Duodenal mucosa (tissue), 2 donors: ENCODE results near the gene IQSEC2.

Experiments
- H3K27ac ChIP-seq: one replicate; pipeline ENCODE4 v1.7.0; 2013; ENCODE audit warnings: low read depth, low read length
- H3K27me3 ChIP-seq, 2 donors: one replicate each; pipeline ENCODE4 v1.7.0; 2013; ENCODE audit warnings: low read length in 2 of 2, control low read depth in 1 of 2; ENCODE audit not compliant: insufficient read depth in 2 of 2, control insufficient read depth in 1 of 2
- H3K36me3 ChIP-seq, 2 donors: one replicate each; pipeline ENCODE4 v1.7.0; 2013; ENCODE audit warnings: low read length in 2 of 2, control low read depth in 1 of 2; ENCODE audit not compliant: insufficient read depth in 2 of 2, control insufficient read depth in 1 of 2
- H3K4me1 ChIP-seq, 2 donors: one replicate each; pipeline ENCODE4 v1.7.0; 2013; ENCODE audit warnings: low read length in 2 of 2, control low read depth in 1 of 2; ENCODE audit not compliant: insufficient read depth in 2 of 2, control insufficient read depth in 1 of 2
- H3K4me3 ChIP-seq, 2 donors: one replicate each; pipeline ENCODE4 v1.7.0; 2013; ENCODE audit warnings: low read length in 2 of 2, low read depth in 1 of 2
- H3K9ac ChIP-seq, 2 donors: one replicate each; pipeline ENCODE4 v1.7.0; 2013; ENCODE audit warnings: low read length in 2 of 2, low read depth in 1 of 2
- H3K9me3 ChIP-seq, 2 donors: one replicate each; pipeline ENCODE4 v1.7.0; 2013; ENCODE audit warnings: low read length in 2 of 2, control low read depth in 1 of 2; ENCODE audit not compliant: control insufficient read depth in 1 of 2

Gene IQSEC2

GRCh38 chrX:53266914-53267313, 14.5 kb downstream of the IQSEC2 start:
- Histone ChIP-seq H3K4me3 (no peak overlapping the region), H3K9ac (no peak overlapping the region), H3K36me3 (no peaks in the 10 kb centered on the region), H3K27ac (no peak overlapping the region), H3K4me1 (peaks cover 10 to 15% of the 10 kb centered on the region in 2 donors), H3K27me3 (no peaks in the 10 kb centered on the region), H3K9me3 (no peaks in the 10 kb centered on the region)

GRCh38 chrX:53265771-53266574, 15.4 kb downstream of the IQSEC2 start:
- H3K27ac ChIP-seq: no peak overlapping the region
- no peaks in the 10 kb centered on the region for H3K27me3 ChIP-seq
- no peaks in the 10 kb centered on the region for H3K9me3 ChIP-seq
- no peak overlapping the region for H3K4me3 ChIP-seq
- no peaks in the 10 kb centered on the region for H3K36me3 ChIP-seq
- H3K4me1 ChIP-seq: peaks cover 10 to 15% of the 10 kb centered on the region in 2 donors
- no peak overlapping the region for H3K9ac ChIP-seq

GRCh38 chrX:53263597-53264094, 17.7 kb downstream of the IQSEC2 start:
- Histone ChIP-seq H3K36me3 (no peaks in the 10 kb centered on the region), H3K9ac (no peak overlapping the region), H3K4me1 (peaks cover 10 to 15% of the 10 kb centered on the region in 2 donors), H3K9me3 (no peaks in the 10 kb centered on the region), H3K27me3 (no peaks in the 10 kb centered on the region), H3K27ac (no peak overlapping the region), H3K4me3 (no peak overlapping the region)

- H3K27ac ChIP-seq: no peak overlapping the region
- no peak overlapping the region for H3K9ac ChIP-seq
- H3K36me3 ChIP-seq: no peaks in the 10 kb centered on the region
- H3K4me1 ChIP-seq: peaks cover 10 to 15% of the 10 kb centered on the region in 2 donors
- no peaks in the 10 kb centered on the region for H3K9me3 ChIP-seq
- no peak overlapping the region for H3K4me3 ChIP-seq
- no peaks in the 10 kb centered on the region for H3K27me3 ChIP-seq
Measured at GRCh38 chrX:53262918-53263394, 18.4 kb downstream of the IQSEC2 start.

- no peak overlapping the region for H3K27ac ChIP-seq
- H3K36me3 ChIP-seq: no peaks in the 10 kb centered on the region
- H3K4me1 ChIP-seq: peaks cover 10 to 15% of the 10 kb centered on the region in 2 donors
- H3K4me3 ChIP-seq: no peak overlapping the region
- no peaks in the 10 kb centered on the region for H3K9me3 ChIP-seq
- H3K27me3 ChIP-seq: no peaks in the 10 kb centered on the region
- no peak overlapping the region for H3K9ac ChIP-seq
Measured at GRCh38 chrX:53262189-53262917, 19.0 kb downstream of the IQSEC2 start.

- H3K9ac ChIP-seq: no peak overlapping the region
- H3K4me3 ChIP-seq: no peak overlapping the region
- H3K27ac ChIP-seq: no peak overlapping the region
- no peaks in the 10 kb centered on the region for H3K36me3 ChIP-seq
- peaks cover 9 to 13% of the 10 kb centered on the region in 2 donors for H3K4me1 ChIP-seq
- H3K27me3 ChIP-seq: no peaks in the 10 kb centered on the region
- H3K9me3 ChIP-seq: no peaks in the 10 kb centered on the region
Measured at GRCh38 chrX:53261355-53261972, 19.9 kb downstream of the IQSEC2 start.

DNA sequence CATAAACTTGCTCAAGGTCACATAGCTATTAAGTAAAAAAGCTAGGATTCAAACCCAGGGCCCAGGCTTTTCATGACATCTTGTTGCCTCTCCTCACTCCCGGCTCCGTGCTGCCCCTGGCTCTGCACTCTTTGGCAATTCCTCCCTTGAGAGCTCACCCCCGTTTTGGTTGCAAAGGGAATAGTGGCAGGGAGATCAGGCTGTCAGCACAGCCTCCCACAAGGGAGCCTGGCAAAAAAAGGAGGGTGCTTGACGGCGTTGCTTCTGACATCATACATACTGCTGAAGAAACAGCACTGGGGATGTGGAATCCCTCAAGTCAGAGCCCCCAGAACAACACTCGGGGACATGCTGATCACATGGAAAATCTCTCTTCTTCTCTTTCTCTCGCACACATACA, 20.5 kb downstream of the IQSEC2 start:
- no peak overlapping the region for H3K4me3 ChIP-seq
- peaks cover 3 to 8% of the 10 kb centered on the region in 2 donors for H3K4me1 ChIP-seq
- H3K36me3 ChIP-seq: no peaks in the 10 kb centered on the region
- no peaks in the 10 kb centered on the region for H3K9me3 ChIP-seq
- no peak overlapping the region for H3K27ac ChIP-seq
- H3K27me3 ChIP-seq: no peaks in the 10 kb centered on the region
- no peak overlapping the region for H3K9ac ChIP-seq

DNA sequence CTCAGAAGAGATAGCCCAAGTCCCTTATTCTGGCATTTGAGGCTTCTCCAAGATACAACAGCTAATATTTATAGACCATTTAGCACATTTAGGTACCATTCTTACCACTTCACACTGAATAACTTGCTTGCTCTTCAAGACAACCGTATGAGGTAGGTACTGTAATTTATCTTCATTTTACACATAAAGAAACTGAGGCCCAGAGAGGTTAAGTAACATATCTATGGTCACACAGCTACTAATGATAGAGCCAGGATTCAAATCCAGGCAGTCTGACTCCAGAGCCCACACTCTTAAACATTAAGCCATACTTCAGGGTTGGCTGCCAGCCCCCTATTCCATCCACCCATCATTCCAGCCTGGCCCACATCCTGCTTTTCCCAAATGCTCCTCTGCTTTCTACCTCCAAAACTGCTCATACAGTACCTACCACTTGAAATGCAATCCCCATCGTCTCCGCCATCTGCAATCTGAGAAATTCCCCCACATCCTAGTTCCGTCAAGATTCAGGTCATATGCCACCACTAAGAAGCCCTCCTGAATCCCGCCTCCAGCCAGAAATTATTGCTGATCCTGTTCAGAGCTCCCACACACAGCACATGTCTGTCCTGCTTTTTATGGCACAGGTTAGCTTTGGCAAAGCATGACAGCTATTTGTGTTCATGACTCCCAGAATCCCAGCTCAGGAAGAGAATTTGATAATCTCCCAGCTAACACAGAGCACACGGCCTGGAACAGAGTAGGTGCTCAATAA, 23.5 kb downstream of the IQSEC2 start:
- H3K4me3 ChIP-seq: no peak overlapping the region
- H3K27ac ChIP-seq: no peak overlapping the region
- H3K36me3 ChIP-seq: peaks cover 0 to 3% of the 10 kb centered on the region in 2 donors
- H3K27me3 ChIP-seq: no peaks in the 10 kb centered on the region
- no peaks in the 10 kb centered on the region for H3K9me3 ChIP-seq
- no peak overlapping the region for H3K9ac ChIP-seq
- no peaks in the 10 kb centered on the region for H3K4me1 ChIP-seq

DNA sequence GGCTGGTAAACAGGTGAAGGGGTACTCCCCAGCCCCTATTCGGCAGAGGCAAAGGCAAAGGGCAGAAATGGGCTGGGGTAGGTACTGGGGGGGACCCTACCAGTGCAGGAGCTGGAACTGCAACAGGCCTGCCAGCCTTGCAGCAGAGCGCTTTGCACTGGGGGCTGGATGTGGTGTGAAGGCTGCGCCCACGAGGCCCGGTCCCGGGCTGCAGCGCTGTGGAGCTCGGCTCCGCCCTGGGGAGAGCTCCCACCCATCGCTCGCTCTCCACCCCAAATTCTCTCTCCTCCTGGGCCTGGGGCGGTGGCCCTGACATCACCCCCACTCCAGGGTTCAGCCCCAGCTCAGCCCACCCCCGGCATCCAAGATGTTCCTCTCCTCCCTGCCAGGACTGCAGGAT, 24.2 kb downstream of the IQSEC2 start:
- Histone ChIP-seq H3K4me3 (no peak overlapping the region), H3K27me3 (no peaks in the 10 kb centered on the region), H3K9ac (no peak overlapping the region), H3K4me1 (no peaks in the 10 kb centered on the region), H3K36me3 (peaks cover 0 to 3% of the 10 kb centered on the region in 2 donors), H3K27ac (no peak overlapping the region), H3K9me3 (no peaks in the 10 kb centered on the region)
